ENCODE data around the gene STAT4. TPM values are rescaled to one million over a fixed set of nuclear protein-coding genes. Genes with fewer than 3 reads are reported as not detected.

Gene STAT4
- total and polyA plus RNA-seq, 4 donors, result 2.5 to 11.5 (median 5.6) TPM

DNA sequence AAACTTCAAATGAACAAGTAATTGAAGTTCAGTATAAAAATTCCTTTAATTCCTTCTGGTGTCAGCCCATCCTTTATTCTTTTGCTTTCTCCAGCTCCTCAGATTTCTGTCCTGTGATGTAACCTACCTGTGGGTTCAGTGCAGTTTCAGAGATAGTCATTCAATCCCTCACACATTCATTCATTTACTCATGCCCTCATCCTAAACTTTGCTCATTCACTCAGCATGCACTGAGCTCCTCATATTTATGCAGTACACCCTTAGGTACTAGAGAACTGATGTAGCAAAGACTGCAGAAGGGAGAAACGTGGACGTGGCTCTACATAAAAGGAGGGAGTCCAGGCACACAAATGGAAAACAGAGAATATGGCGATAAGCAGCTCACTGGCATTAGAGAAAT lies 91.5 kb downstream of the STAT4 start:
- ATAC-seq (ENCODE audit: insufficient read depth, low FRiP score), result no peak
- Histone ChIP-seq H3K36me3 (ENCODE audit: control insufficient read depth in 4 of 4, insufficient read depth in 4 of 4, low read length in 4 of 4) (peaks cover 0 to 1% (median 0%) of the 10 kb centered on the region in 4 donors), H3K9ac (ENCODE audit: insufficient read depth in 1 of 2, low read length in 2 of 2) (no peak overlapping the region), H3K27me3 (ENCODE audit: control insufficient read depth in 3 of 3, insufficient read depth in 3 of 3, low read length in 2 of 3) (no peaks in the 10 kb centered on the region), H3K9me3 (ENCODE audit: control insufficient read depth in 4 of 4, insufficient read depth in 3 of 4, low read length in 3 of 4) (no peaks in the 10 kb centered on the region), H3K4me3 (no peak overlapping the region), H3K27ac (ENCODE audit: low read depth in 1 of 2, low read length in 1 of 2) (no peak overlapping the region), H3K4me1 (ENCODE audit: control insufficient read depth in 5 of 5, insufficient read depth in 5 of 5, low read length in 5 of 5) (no peaks in the 10 kb centered on the region)
- TF ChIP-seq CTCF (IDR thresholded peaks at IDR 0.05; ENCODE audit: control extremely low read depth, extremely low read depth), result no peak
- DNase-seq, result no peak
- WGBS, 2 donors, result 93 to 95% methylated on average over 3 of the region's 3 CpGs

DNA sequence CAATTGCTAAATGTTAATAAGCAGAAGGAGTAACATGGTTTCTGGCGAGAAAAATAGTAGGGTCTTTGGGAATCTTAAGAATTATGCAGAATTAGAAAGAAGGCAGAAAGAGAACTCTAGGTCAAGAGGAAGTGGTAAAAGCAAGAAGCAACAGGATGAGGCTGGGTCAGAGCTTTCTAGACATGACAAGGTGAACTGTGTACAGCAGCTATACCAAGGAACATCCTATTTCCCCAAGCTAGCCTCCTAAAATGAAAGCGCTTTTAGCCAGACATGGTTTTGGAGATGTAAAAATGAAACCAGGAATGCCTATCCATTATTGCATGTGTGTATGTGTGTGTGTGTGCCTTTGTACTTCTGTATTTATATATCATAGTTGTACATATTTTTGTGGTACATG lies 94.6 kb downstream of the STAT4 start:
- peaks cover 0 to 4% (median 0%) of the 10 kb centered on the region in 5 donors for H3K4me1 ChIP-seq (ENCODE audit: control insufficient read depth in 5 of 5, insufficient read depth in 5 of 5, low read length in 5 of 5)
- WGBS, 2 donors, result 47 to 65% methylated on average over 2 of the region's 2 CpGs

DNA sequence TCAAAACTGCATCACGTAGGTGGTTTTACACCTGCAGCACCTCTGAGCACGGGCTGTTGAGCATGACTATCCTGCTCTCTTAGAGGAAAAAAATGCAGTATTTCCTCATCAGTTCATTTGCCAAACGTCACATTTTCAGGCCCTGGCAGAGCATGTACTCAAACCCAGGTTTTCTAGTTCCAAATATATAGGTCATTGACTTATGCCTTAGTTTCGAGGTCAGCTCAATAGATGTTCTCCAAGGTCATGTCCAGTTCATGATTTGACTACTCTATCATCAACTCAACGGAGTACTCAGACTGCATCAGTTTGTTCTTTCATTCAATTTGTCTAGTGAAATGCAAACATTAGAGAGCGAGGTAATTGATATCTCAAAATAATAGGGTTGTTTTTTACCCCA lies 97.5 kb downstream of the STAT4 start:
- Histone ChIP-seq H3K36me3 (ENCODE audit: control insufficient read depth in 4 of 4, insufficient read depth in 4 of 4, low read length in 4 of 4) (no peaks in the 10 kb centered on the region), H3K27me3 (ENCODE audit: control insufficient read depth in 3 of 3, insufficient read depth in 3 of 3, low read length in 2 of 3) (no peaks in the 10 kb centered on the region), H3K9me3 (ENCODE audit: control insufficient read depth in 4 of 4, insufficient read depth in 3 of 4, low read length in 3 of 4) (no peaks in the 10 kb centered on the region), H3K4me1 (ENCODE audit: control insufficient read depth in 5 of 5, insufficient read depth in 5 of 5, low read length in 5 of 5) (peaks cover 0 to 13% (median 0%) of the 10 kb centered on the region in 5 donors), H3K4me3 (no peak overlapping the region), H3K9ac (ENCODE audit: insufficient read depth in 1 of 2, low read length in 2 of 2) (no peak overlapping the region), H3K27ac (ENCODE audit: low read depth in 1 of 2, low read length in 1 of 2) (no peak overlapping the region)
- no peak for TF ChIP-seq CTCF (IDR thresholded peaks at IDR 0.05; ENCODE audit: control extremely low read depth, extremely low read depth)
- DNase-seq, result no peak
- no peak for ATAC-seq (ENCODE audit: insufficient read depth, low FRiP score)
- 81 to 84% methylated on average over 6 of the region's 6 CpGs for WGBS, 2 donors

More for the DNA sequence above, 94.6 kb downstream of the STAT4 start:
- Histone ChIP-seq H3K9ac (ENCODE audit: insufficient read depth in 1 of 2, low read length in 2 of 2) (no peak overlapping the region), H3K4me3 (no peak overlapping the region), H3K27ac (ENCODE audit: low read depth in 1 of 2, low read length in 1 of 2) (no peak overlapping the region), H3K27me3 (ENCODE audit: control insufficient read depth in 3 of 3, insufficient read depth in 3 of 3, low read length in 2 of 3) (no peaks in the 10 kb centered on the region), H3K9me3 (ENCODE audit: control insufficient read depth in 4 of 4, insufficient read depth in 3 of 4, low read length in 3 of 4) (no peaks in the 10 kb centered on the region), H3K36me3 (ENCODE audit: control insufficient read depth in 4 of 4, insufficient read depth in 4 of 4, low read length in 4 of 4) (no peaks in the 10 kb centered on the region)
- ATAC-seq (ENCODE audit: insufficient read depth, low FRiP score) (no peak), DNase-seq (no peak)
- TF ChIP-seq CTCF (IDR thresholded peaks at IDR 0.05; ENCODE audit: control extremely low read depth, extremely low read depth), result no peak
